Neural cell (in vitro differentiated cells): ENCODE measurements around the gene CACNA1I.

Experiments used
- EZH2 ChIP-seq: fragments of 200-600, 300-800 bp; shearing (Covaris generic), sonication (generic); IDR thresholded peaks from 2 replicates; pipeline ENCODE4 v1.6.1; 2014; ENCODE audit warnings: antibody characterized with exemption, low read length, borderline replicate concordance, mild to moderate bottlenecking; ENCODE audit not compliant: insufficient read depth, poor library complexity, severe bottlenecking
- MXI1 ChIP-seq: fragments of 450-650 bp; conservative IDR thresholded peaks from 2 replicates; pipeline ENCODE4 v1.6.1; 2014; ENCODE audit warnings: antibody characterized with exemption, mild to moderate bottlenecking; ENCODE audit not compliant: poor library complexity, severe bottlenecking
- TF ChIP-seq, protein P1 (sequence below): fragments of 450-650 bp; IDR thresholded peaks from 2 replicates; pipeline ENCODE4 v1.5.1; 2014; ENCODE audit warnings: antibody characterized with exemption, mild to moderate bottlenecking, moderate library complexity; ENCODE audit not compliant: poor library complexity, severe bottlenecking

DNA sequence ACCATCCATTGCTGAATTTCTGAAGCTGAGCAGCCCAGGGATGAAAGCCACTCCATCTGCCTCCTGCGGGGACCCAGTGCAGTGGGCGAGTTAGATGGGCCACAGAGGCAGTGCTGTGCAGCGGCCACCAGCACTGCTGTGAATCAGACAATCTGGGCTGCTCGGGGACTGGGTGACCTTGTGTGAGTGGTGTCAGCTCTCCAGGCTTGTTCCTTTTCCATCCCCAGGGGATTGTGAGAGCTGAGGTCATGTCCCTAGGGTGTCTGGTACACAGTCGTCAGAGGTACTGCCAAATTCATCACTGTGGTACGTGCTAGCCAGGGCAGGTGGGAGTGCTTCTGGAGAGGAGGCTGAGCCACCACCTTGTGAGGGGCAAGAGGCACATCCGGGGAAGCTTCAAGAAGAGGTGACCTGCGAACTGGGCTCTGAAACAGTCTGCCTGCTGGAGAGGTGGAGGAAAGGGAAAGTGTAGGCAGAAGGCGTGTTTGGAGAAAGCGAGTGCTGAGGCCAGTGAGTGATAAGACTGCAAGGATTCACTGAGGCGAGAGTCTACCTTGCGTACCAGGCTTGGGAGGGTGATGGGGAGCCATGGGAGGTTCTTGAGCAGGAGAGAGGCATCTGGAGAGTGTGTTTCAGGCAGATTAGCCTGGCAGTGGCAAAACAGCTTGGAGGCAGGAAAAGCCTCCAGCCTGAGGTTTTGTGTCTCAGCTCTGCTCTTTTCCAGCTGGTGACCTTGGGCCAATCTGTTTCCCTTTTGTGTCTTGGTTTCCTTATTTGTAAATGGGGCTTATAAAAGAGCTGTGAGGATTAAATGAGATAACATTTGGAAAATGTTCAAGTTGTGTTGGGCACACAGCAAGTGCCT is 22.7 kb downstream of the CACNA1I start:
- TF ChIP-seq, protein P1, sequence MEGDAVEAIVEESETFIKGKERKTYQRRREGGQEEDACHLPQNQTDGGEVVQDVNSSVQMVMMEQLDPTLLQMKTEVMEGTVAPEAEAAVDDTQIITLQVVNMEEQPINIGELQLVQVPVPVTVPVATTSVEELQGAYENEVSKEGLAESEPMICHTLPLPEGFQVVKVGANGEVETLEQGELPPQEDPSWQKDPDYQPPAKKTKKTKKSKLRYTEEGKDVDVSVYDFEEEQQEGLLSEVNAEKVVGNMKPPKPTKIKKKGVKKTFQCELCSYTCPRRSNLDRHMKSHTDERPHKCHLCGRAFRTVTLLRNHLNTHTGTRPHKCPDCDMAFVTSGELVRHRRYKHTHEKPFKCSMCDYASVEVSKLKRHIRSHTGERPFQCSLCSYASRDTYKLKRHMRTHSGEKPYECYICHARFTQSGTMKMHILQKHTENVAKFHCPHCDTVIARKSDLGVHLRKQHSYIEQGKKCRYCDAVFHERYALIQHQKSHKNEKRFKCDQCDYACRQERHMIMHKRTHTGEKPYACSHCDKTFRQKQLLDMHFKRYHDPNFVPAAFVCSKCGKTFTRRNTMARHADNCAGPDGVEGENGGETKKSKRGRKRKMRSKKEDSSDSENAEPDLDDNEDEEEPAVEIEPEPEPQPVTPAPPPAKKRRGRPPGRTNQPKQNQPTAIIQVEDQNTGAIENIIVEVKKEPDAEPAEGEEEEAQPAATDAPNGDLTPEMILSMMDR, result no peak
- TF ChIP-seq MXI1 (no peak), EZH2 (no peak)
